GM18517 (cell line): ENCODE results near the gene EXOC3.
A peak's percentile ranks its signal among the peaks of the same experiment; 100 is the strongest.
"Not testable (repeated sequence)": the region's sequence is repeated elsewhere in the genome, so short reads cannot be mapped to it uniquely, and the experiment has no call there.

Experiments used
- ATAC-seq: cut with Tn5 transposase; IDR thresholded peaks from one replicate; pipeline ENCODE4 v1.9.1; 2021; ENCODE audit warnings: mild to moderate bottlenecking, moderate library complexity; ENCODE audit not compliant: unreplicated experiment

The EXOC3 gene

DNA sequence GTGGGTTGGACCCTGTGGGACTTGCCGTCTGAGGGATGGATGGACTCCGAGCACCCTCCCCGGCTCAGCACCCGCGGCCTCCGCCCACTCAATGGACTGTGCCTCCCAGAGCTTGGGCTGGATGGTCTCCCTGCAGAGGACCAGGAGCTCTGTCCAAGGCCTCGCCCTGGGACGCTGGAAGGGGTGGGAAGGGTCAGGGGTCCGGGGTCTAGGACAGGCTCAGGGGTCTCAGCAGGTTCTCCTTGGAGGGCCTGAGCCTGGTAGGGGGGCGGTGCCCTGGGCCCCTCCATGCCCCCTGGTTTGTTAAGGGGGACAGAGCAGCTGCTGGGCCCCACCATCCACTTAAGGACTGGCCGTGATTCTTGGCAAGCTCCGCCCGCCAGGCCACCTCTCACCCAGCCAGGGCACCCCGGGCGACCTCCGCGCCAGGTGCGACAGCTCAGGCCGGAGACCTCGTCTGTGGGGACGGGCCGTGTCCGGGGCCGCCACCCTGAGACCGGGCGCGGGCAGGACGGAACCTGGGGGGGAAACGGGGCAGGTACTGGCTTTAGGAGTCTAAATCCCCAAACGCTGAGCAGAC is 29.2 kb downstream of the EXOC3 start:
- ATAC-seq = peak; percentile 7

DNA sequence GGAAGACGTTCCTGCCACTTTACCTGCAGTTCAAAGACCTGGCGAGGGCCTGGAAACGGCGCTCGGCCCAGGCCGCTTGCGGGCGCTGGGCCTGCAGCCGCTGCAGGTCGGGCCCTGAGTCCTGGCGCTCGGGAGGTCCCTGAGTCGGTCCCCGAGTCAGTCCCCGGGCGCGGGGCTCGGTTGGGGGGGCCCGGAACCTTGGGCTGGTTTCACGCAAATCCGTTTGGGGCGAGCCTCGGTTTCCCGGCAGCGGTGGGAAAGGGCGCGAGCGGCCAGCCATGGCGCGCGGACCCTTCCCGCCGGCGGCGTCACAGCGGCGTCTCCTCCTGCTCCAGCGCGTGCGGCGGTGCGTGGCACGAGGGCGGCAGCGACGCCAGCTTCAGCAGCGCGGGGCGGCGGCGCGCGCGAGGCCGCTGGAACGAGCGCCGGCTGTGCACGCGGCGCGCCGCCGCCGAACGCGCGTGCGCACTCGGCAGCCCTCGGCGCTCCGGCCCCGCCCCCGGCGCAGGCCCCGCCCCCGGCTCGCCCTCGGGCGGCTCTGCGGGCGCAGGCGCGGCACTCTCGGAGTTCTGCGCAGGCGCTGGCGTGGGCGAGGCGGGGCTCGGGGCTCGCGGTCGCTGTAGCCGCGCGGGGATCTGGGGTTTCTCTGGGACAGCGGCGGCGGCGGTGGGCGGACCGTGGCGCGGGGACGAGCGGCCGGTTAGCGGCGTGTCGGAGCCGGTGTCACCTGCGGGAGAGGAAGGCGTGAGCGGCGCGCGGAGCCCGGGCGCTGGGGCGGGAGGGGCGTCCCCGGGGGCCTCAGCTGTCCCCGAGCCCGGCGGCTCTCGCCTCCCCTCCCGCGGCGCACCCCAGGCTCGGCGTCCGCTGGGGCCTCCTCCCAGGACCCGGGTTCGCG is 29.9 kb downstream of the EXOC3 start:
- ATAC-seq = peak; percentile 52

DNA sequence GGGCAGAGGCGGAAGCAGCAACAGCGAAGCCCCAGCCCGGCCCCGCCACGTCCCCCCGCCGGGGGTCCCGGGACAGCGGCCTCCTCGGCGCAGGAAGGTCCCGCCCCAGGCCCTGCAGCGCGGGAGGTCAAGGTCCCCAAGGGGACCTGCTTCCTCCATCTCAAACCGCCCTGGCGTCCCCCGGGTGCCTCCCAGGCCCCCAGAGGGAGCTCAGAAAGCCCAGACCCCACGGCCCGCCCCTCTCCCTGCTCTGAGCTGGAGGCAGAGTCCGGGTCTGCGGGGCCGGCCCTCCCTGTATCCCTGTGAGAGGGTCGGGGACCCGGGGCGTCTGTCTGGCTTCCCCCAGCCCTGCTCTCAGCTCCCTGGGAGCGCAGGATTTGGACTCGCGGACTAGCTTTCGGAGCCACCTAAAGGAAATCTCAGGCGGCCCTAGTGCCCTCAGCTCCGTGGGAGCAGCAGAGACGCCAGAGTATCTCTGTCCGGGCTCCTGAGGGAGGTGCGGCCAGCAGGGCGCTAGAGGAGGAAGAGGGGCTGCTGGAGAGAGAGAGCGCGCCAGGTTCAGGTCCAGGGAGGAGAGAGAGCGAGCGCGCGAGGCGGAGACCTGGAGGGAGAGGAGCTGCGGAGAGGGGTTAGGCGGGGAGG is 30.7 kb downstream of the EXOC3 start:
- ATAC-seq = peak; percentile 28

DNA sequence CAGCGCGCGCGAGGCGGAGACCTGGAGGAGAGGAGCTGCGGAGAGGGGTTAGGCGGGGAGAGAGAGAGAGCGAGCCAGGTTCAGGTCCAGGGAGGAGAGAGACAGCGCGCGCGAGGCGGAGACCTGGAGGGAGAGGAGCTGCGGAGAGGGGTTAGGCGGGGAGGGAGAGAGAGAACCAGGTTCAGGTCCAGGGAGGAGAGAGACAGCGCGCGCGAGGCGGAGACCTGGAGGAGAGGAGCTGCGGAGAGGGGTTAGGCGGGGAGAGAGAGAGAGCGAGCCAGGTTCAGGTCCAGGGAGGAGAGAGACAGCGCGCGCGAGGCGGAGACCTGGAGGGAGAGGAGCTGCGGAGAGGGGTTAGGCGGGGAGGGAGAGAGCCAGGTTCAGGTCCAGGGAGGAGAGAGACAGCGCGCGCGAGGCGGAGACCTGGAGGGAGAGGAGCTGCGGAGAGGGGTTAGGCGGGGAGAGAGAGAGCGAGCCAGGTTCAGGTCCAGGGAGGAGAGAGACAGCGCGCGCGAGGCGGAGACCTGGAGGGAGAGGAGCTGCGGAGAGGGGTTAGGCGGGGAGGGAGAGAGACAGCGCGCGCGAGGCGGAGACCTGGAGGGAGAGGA is 31.4 kb downstream of the EXOC3 start:
- not testable (repeated sequence) for ATAC-seq

DNA sequence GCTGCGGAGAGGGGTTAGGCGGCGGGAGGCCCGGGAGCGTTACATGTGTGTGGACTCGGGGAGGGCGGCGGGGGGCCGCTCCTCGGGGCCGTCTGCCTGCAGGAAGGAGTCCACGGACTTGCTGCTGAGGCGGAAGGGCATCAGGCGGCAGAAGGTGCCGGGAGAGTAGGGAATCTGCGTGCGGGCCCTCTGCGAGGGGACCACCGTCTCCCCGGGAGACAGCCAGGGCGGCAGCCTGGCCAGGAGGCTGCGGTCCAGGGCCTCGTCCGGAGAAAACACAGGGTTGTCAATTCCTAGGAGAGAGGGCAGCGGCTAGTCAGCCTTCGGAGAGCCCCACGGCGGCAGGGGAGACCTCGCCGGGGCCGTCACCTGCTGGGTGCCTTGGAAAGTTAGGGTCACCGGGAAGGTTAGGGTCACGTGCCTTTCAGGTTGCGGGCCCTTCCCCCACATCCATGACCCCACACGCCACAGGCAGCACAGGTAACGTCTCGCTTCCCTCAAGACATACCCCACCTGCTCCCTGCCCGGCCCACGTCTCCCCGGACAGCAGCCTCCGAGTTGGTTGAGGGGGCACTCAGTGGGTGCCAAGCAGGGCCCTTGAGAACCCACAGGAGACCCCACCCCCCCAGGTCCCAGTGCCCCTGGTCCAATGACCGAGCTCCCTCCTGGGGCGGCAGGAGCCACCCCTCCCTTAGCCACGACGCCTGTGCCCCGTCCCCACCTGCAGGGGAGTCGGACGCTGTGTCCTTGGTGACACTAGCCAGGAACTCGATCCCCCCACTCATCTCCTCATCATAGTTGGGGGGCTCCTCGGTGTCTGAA is 32.1 kb downstream of the EXOC3 start:
- no peak for ATAC-seq

DNA sequence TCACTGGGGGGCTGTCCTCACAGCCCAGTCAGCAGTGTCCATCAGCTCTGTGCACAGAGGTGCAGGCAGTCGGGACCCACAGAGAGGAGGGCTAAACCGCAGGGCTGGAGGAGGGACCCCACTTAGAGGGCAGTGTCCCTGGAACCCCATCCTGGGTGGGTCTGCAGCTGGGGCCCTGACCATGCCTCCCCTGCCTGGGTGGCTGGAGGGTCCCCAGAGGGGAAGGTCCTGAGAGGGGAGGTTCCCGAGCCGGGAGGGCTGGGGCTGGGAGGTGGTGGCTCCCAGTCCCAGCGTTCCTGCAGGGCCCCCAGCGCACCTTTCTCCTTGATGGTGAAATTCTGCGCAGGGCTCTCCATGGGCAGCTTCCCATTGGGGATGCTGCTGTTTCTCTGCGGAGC is 32.7 kb downstream of the EXOC3 start:
- ATAC-seq = no peak

DNA sequence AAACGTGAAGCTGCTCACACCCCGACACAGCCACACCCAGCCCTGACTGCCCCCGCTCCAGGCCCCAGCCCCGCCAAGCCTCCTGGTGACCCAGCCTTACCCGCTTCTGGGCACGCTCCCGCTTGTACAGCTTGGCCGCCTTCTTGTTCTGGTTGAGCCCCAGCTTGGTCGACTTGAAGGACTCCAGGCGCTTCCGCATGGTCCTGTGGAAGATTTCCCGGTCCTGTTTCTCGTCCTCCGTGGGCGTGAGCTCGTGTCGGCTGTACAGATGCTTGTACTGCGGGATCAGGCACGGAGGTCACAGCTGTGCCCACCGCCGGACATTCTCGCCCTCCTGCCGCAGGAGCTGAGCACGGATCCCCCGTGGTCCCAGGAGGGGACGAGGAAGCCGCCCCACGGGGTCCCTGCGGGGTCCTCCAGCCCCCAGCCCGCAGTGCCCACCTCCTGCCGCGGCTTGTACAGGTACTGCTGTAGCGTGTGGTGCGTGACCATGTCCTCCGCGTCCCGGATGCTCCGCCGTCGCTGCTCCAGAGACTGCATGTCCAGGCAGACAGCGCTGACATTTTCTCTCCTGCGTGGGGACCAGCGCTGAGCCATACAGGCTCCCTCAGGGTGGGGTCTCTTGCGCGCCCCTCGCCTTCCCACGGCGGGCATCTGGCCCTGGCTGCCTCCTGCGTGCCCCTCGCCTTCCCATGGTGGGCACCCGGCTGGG is 33.3 kb downstream of the EXOC3 start:
- no peak for ATAC-seq

DNA sequence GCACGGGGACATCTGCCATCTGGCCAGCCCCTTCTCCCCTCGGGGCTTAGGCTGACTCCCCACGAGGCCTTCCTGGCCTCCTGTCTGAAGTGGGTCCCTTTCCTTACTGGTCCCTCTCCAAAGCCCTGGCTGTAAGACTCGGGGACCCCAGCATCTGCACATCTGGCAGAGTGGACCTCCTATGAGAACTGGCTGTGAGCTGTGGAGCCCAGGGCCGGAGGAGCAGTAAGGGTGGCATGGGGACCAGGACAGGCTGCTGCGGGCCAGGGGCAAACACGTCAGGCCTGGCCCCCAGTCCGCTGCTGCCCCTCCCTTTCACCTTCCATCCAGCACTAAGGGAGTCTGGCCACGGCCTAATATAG is 33.8 kb downstream of the EXOC3 start:
- no peak for ATAC-seq

DNA sequence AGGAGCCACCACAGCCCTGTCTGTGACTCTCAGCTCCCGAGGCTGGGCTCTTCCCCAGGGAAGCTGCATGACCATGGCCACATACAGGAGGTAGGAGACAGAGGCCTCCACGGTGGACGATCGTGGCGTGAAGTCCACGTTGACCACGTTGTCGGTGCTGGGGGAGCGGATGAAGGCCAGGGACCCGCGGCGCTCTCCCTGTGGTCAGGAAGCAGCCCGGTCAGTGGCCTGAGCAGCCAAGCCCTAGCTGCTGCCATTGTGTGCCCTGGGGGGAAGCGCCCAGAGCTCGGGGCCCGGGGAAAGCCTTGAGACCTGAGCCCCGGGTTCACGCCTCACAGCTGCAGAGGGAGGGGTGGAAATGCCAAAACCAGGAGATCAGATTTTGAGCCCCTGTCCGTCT is 34.3 kb downstream of the EXOC3 start:
- ATAC-seq = no peak

DNA sequence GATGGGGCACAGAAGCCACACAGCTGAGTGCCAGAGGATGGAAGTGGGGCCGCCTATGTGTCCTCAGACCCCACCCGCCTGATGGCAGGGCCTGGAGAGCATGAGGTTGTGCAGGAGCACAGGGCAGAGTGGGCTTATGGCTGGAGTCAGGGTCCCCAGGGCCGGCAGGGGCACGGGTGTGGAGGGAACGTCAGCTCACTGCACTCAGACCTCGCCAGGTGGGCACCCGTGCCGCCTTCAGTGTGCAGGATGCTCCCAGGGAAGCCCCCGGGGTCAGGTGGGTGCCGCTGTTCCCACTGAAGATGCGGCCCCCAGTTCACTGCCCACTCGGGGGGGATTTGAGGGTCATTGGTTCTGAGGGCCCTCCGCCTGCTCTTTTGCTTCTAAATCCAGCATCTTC is 34.9 kb downstream of the EXOC3 start:
- ATAC-seq = no peak

DNA sequence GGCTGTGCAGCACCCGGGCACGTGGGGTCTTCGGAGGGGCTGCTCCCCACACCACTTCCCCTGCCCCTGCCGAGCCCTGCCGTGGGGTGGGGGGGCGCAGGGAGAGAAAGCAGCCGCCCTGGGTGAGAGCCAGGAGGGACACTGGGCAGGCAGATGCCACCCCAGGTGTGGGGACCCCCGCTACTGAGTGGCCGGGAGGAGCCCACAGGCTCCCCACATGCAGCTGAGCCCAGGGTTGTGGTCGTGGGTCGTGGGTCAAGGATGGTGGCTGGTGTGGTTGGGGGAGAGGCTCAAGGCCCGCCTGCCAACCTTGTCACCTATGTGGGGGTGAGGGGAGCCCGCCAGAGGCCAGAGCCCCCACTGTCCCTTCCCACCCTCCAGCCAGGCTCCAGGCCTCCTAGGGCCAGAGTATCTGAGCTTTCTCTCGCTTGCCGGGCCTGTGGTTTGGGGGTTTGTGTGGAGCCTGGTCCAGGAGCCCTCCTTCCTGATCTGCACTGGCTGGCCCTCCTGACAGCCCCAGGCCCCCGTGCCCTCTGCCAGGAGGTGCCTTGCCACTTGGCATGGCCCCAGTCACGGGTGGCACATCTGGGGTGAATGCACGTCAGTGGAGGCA is 35.5 kb downstream of the EXOC3 start:
- no peak for ATAC-seq

DNA sequence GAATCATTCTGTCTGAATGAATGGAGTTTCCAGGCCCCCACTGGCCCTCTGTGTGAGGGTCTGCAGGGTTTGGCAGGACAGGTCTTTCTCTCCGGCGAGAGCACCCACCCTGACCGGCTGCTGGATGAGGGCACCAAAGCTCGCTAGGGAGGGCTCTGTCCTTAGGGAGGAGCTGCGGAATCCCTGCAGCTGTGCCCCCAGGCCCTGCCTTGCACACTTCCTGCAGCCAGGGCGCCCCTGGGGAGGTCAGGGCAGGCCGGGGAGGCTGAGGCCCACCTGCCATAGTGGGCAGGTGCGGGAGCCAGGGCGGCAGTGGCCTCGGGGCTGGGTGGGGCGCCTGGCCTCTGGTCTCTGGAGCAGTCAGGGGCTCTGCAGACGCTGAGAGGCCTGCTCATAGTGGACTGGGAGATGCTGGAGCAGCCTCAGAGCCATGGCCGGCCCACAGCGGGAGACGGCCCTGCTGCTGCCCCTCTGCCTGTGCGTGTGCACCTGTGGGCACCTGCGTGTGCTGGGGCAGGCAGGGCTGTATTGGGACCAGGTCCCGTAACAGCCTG is 36.1 kb downstream of the EXOC3 start:
- no peak for ATAC-seq

DNA sequence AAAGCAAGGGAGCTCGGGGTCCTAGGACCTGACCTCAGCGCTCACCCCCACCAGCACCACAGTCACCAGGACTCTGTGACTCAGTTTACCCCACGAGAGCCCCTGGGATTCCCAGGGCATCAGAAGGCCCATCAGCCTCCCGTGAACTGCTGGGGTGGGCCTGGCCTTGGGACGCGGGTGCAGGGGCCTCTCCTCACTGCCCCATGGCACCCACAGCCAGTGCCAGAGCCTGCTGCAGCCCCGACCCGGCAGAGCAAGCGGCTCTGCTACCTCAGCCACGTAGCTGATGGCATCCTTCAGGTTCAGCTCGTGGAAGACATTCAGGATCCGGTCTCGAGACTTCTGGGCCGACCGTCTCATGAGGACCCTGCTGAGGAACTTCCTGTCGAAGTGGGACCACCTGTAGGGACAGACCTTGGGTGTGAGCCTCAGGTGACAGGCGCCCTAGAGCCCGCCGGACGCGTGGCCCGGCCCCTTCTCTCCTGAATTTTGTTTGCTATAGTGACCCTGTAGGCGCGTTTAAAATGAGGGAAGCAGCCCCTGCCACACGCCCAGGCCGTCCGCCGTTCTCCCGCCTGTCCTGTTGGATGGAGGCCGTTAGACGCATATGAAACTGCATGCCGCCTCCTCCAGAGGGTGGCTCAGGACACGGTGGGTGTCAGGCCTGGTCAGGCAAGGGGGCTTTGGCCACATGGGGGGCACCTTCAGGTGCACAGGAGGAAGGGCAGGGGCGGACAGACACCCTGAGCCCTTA is 36.8 kb downstream of the EXOC3 start:
- no peak for ATAC-seq

DNA sequence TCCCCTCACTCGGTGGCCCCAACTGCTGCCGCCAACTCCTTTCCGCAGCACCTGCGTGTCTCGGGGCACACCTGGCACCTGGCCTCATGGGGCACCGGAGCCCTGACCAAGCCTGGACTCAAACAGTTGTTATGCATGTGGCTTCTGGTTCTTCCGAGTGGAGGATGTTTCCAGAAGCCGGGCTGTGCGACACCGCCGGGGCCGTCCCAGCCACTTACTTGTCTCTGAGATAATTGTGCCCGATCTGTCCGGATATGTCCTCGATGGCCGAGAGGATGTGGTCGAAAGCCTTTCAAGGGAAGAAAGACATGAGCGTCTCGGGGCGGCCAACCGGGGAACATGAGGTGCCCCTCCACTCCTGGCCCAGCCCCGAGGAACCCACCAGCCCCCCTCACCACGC is 38.4 kb downstream of the EXOC3 start:
- ATAC-seq = no peak

DNA sequence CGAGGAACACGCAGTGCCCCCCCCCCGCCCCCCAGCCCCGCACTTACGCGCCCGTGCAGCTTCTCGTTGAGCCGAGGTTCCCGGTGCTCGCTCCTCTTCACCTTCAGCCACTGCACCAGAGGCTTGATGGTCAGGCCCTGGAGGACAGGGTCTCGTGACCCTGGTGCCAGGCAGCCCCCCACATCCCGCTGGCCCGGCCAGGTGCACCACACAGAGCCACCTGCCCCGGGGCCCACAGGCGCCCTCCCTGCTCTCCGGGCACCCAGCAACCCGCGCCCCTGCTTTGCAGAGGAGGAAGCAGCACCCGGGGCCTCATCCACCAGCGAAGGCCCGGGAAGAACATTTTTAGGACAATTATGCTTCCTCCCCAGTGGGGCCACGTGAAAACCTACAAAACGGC is 39.0 kb downstream of the EXOC3 start:
- ATAC-seq = no peak

DNA sequence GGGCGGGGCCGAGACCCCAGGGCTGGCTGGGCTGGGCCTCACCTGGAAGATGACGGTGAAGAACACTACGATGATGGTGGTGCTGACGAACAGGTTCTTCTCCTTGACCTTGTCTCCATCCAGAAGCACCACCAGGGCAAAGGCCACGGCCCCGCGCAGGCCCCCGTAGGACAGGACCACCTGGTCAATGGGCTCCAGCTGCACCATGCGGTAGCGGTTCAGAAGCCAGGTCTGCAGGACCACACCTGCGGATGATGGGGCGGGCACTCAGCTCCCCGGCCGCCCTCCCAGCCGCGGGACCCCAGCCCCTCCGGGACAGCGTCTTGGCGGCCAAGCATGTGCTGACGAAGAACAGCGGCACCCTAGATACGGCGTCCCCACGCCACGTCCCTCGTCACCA is 39.5 kb downstream of the EXOC3 start:
- ATAC-seq = no peak

DNA sequence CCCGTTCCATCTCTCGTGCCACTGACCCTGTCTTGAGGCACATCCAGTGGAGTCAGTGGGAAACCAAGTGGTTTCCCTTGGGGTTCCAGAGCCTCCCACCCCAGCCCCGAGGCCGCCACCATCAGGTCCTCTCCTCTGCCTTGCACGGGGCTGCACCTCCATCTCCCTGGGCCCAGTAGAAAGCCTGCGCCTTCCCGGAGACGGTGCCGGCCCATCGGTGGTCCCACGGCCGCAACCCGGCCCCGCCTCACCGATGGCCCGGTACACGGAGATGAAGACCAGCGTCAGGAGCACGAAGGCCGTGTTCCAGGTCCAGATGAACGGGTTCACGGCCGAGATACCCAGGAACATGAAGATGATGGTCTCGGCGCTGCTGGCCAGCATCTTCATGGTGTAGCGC is 40.0 kb downstream of the EXOC3 start:
- ATAC-seq = no peak

DNA sequence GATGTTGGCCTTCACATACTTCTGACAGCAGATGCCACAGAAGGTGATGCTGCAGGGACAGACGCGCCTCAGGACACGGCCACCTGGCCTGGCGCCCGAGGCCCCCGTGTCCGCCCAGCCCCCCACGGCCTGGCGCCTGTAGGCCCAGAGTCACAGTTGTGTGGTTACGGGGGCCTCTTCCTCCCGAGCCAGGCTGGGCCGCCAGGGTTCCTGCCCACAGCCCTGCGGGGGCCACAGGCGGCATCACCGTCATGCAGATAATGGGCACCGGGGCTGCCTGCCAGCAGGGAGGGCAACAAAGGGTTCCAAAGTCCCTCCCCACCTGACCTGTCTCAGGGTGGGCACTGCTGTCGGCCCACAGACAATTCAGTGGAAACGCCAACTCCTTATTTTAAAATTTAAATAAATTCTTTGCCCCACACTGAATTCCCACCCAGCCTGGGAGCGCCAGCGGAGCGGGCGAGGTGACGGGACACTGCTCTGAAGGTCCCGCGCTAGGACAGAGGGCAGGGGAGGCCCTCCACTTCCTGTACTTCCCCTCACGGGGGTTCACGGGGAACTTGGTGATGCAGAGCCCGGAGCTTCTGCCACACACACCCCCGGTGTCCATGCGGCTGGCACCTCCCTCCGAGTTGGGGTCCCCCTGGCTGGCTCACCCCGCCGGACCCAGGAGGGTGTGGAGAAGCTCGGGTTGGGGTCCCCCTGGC is 40.6 kb downstream of the EXOC3 start:
- ATAC-seq = no peak
